H1 (cell line): ENCODE data around the gene DARS1. TPM values are rescaled to one million over a fixed set of nuclear protein-coding genes. Genes with fewer than 3 reads are reported as not detected.

ENCODE experiments used
- CTCF ChIA-PET: fragments of 300-600 bp; sonication (Branson Sonifier 250); formaldehyde crosslinking; loops from one replicate; lab custom pipeline; 2021; ENCODE audit not compliant: partially characterized antibody; lab: Charles Lee
- POLR2A ChIA-PET: fragments of 300-600 bp; sonication (Branson Sonifier 250); formaldehyde crosslinking; loops from one replicate; lab custom pipeline; 2021; ENCODE audit warnings: inconsistent platforms; ENCODE audit not compliant: partially characterized antibody; lab: Charles Lee
- DNase-seq, 2 experiments: peaks; one replicate each; pipeline versions ENCODE4 v3.0.0 to v3.0.0-alpha.2; 2010 to 2022; ENCODE audit warnings: low spot score in 2 of 2, low read depth in 1 of 2, mixed read lengths in 1 of 2
- FAIRE-seq: peaks from 2 replicates; lab custom pipeline; 2011; peaks lifted over from hg19 to GRCh38; lab: Jason Lieb, UNC
- H2AFZ ChIP-seq: 2 replicates; pipeline ENCODE4 v1.8.1; 2012; ENCODE audit warnings: low read length, inconsistent platforms
- H2AK5ac ChIP-seq: 2 replicates; pipeline ENCODE4 v1.6.1; 2013; ENCODE audit warnings: low read depth, low read length
- H2BK120ac ChIP-seq: replicated peaks from 2 replicates; pipeline ENCODE3; 2013; ENCODE audit warnings: low read depth, low read length, inconsistent platforms
- H2BK12ac ChIP-seq: 2 replicates; pipeline ENCODE4 v1.6.1; 2013; ENCODE audit warnings: low read depth, low read length
- H2BK15ac ChIP-seq: 2 replicates; pipeline ENCODE4 v1.6.1; 2013; ENCODE audit warnings: low read length
- H2BK20ac ChIP-seq: 2 replicates; pipeline ENCODE4 v1.6.1; 2013; ENCODE audit warnings: low read length
- H2BK5ac ChIP-seq: 2 replicates; pipeline ENCODE4 v1.6.1; 2013; ENCODE audit warnings: low read depth, low read length
- H3K14ac ChIP-seq: 2 replicates; pipeline ENCODE4 v1.6.1; 2013; ENCODE audit warnings: inconsistent platforms; ENCODE audit not compliant: insufficient read length
- H3K18ac ChIP-seq: 2 replicates; pipeline ENCODE4 v1.6.1; 2013; ENCODE audit warnings: low read length; ENCODE audit errors: extremely low read depth
- H3K23ac ChIP-seq: 2 replicates; pipeline ENCODE4 v1.6.1; 2013; ENCODE audit warnings: inconsistent platforms; ENCODE audit not compliant: insufficient read length
- H3K23me2 ChIP-seq: 2 replicates; pipeline ENCODE4 v1.6.1; 2013; ENCODE audit warnings: low read depth, low read length
- H3K27ac ChIP-seq: 2 replicates; pipeline ENCODE4 v1.6.1; 2011; ENCODE audit warnings: low read depth, low read length, inconsistent platforms
- H3K27me3 ChIP-seq, 4 experiments: replicated peaks in 1 of 4; 1 replicate in 1 of 4; 2 replicates in 3 of 4; pipeline versions ENCODE4 v1.6.1 to v1.8.1; 2011 to 2013; ENCODE audit warnings: low read length in 3 of 4, mild to moderate bottlenecking in 3 of 4, inconsistent platforms in 2 of 4, mixed read lengths in 2 of 4, moderate library complexity in 1 of 4; ENCODE audit not compliant: control insufficient read depth in 3 of 4, insufficient read depth in 3 of 4; ENCODE audit errors: extremely low read depth in 1 of 4
- H3K36me3 ChIP-seq, 4 experiments: 2 replicates each; pipeline versions ENCODE4 v1.6.1 to v1.8.1; 2011 to 2013; ENCODE audit warnings: mild to moderate bottlenecking in 4 of 4, low read length in 3 of 4, moderate library complexity in 2 of 4, control low read depth in 1 of 4, inconsistent platforms in 1 of 4; ENCODE audit not compliant: insufficient read depth in 4 of 4, control insufficient read depth in 2 of 4
- H3K4ac ChIP-seq: replicated peaks from 2 replicates; pipeline ENCODE3; 2013; ENCODE audit warnings: low read length, low read depth, mixed read lengths, inconsistent platforms; ENCODE audit not compliant: insufficient read length
- H3K4me1 ChIP-seq, 4 experiments: replicated peaks in 1 of 4; 1 replicate in 1 of 4; 2 replicates in 3 of 4; pipeline versions ENCODE4 v1.6.1 to v1.8.1; 2011 to 2013; ENCODE audit warnings: low read length in 3 of 4, inconsistent platforms in 2 of 4, mixed read lengths in 1 of 4; ENCODE audit not compliant: insufficient read depth in 4 of 4, control insufficient read depth in 3 of 4
- H3K4me2 ChIP-seq, 2 experiments: 2 replicates each; pipeline versions ENCODE4 v1.6.1 to v1.8.1; 2011 to 2013; ENCODE audit warnings: low read depth in 2 of 2, low read length in 2 of 2, control low read depth in 1 of 2, inconsistent platforms in 1 of 2, mild to moderate bottlenecking in 1 of 2; ENCODE audit not compliant: insufficient read depth in 1 of 2
- H3K4me3 ChIP-seq, 4 experiments: fragments of 200-600, 300-600 bp in 1 of 4; sonication (generic), shearing (Covaris generic), sonication (Bioruptor Twin) in 1 of 4; 2 replicates each; pipeline versions ENCODE4 v1.5.1 to v1.8.1; 2011 to 2016; ENCODE audit warnings: low read length in 4 of 4, low read depth in 3 of 4, control low read depth in 2 of 4, inconsistent platforms in 2 of 4, mild to moderate bottlenecking in 2 of 4, mixed read lengths in 1 of 4, moderate library complexity in 1 of 4; ENCODE audit not compliant: insufficient read depth in 2 of 4; ENCODE audit errors: extremely low read depth in 1 of 4
- H3K56ac ChIP-seq: replicated peaks from 2 replicates; pipeline ENCODE3; 2013; ENCODE audit warnings: low read depth, mild to moderate bottlenecking, mixed read lengths, low read length, inconsistent platforms; ENCODE audit not compliant: insufficient read length
- H3K79me1 ChIP-seq: 2 replicates; pipeline ENCODE4 v1.6.1; 2013; ENCODE audit warnings: low read depth, low read length, control low read depth
- H3K79me2 ChIP-seq, 2 experiments: 2 replicates each; pipeline versions ENCODE4 v1.6.1 to v1.8.1; 2012 to 2013; ENCODE audit warnings: low read length in 2 of 2, mild to moderate bottlenecking in 2 of 2, inconsistent platforms in 1 of 2; ENCODE audit not compliant: insufficient read depth in 2 of 2, control insufficient read depth in 1 of 2
- H3K9ac ChIP-seq, 4 experiments: replicated peaks in 1 of 4; 1 replicate in 1 of 4; 2 replicates in 3 of 4; pipeline versions ENCODE4 v1.6.1 to v1.8.1; 2011 to 2013; ENCODE audit warnings: low read depth in 3 of 4, low read length in 3 of 4, control low read depth in 2 of 4, mild to moderate bottlenecking in 2 of 4, moderate library complexity in 2 of 4, inconsistent platforms in 1 of 4; ENCODE audit errors: extremely low read depth in 1 of 4
- H3K9me3 ChIP-seq, 2 experiments: 2 replicates each; pipeline versions ENCODE4 v1.6.1 to v1.8.1; 2012 to 2013; ENCODE audit warnings: mild to moderate bottlenecking in 2 of 2, moderate library complexity in 2 of 2, control low read depth in 1 of 2, inconsistent platforms in 1 of 2, low read depth in 1 of 2, low read length in 1 of 2, mixed read lengths in 1 of 2; ENCODE audit not compliant: insufficient read depth in 2 of 2
- H4K20me1 ChIP-seq, 2 experiments: replicated peaks in 1 of 2; 2 replicates each; pipeline versions ENCODE3 to v1.8.1; 2011 to 2013; ENCODE audit warnings: inconsistent platforms in 2 of 2, low read length in 2 of 2, mild to moderate bottlenecking in 1 of 2; ENCODE audit not compliant: insufficient read depth in 2 of 2, control insufficient read depth in 1 of 2
- H4K5ac ChIP-seq: 2 replicates; pipeline ENCODE4 v1.6.1; 2013; ENCODE audit warnings: low read length, low read depth, mixed read lengths, inconsistent platforms; ENCODE audit not compliant: insufficient read length
- H4K8ac ChIP-seq: 2 replicates; pipeline ENCODE4 v1.8.0; 2013; ENCODE audit warnings: mild to moderate bottlenecking, moderate library complexity, low read length, inconsistent platforms; ENCODE audit not compliant: insufficient read depth; ENCODE audit errors: extremely low read depth
- H4K91ac ChIP-seq: replicated peaks from 2 replicates; pipeline ENCODE3; 2013; ENCODE audit warnings: low read length, mixed read lengths, inconsistent platforms; ENCODE audit not compliant: insufficient read length
- KDM5A ChIP-seq: fragments of 200-600 bp; IDR thresholded peaks from 2 replicates; pipeline ENCODE4 v1.7.1; 2012; ENCODE audit warnings: mild to moderate bottlenecking, low read length, inconsistent platforms, mixed read lengths
- NRF1 ChIP-seq: IDR thresholded peaks from 2 replicates; pipeline ENCODE4 v1.6.1; 2011; ENCODE audit warnings: mild to moderate bottlenecking, low read depth, low read length, improper control_type of control experiment
- SIRT6 ChIP-seq: IDR thresholded peaks from one replicate; pipeline ENCODE4 v1.7.1; 2012; ENCODE audit warnings: low read length, inconsistent platforms
- polyA plus RNA-seq, 7 experiments: library from polyadenylated mRNA; depleted of rRNA in 3 of 7; stranded (reverse) in 5 of 7; unstranded in 2 of 7; fragments of >200 nt in 5 of 7; fragments of 200-250 nt in 2 of 7; gene quantifications; 1 replicate in 5 of 7; 2 replicates in 1 of 7; 4 replicates in 1 of 7; pipeline versions ENCODE4 v1.2.1 to v1.2.3, GENCODE V29; 2011 to 2013; ENCODE audit warnings: missing spikeins in 2 of 7, mixed read lengths in 2 of 7
- total RNA-seq: library from RNA; stranded (reverse); fragmentation: NEBNext Ultra II Directional; extraction: Animal tissue kit (Norgen Biotek cat#: 25700); gene quantifications from 2 replicates; pipeline ENCODE4 v1.2.1, GENCODE V29; 2021

Gene DARS1
- total and polyA plus RNA-seq, 2 of the 8 experiments (the other 6 are each of a cell fraction or from before 2014, with no cell fraction given): 61.7 to 85.9 TPM

DNA sequence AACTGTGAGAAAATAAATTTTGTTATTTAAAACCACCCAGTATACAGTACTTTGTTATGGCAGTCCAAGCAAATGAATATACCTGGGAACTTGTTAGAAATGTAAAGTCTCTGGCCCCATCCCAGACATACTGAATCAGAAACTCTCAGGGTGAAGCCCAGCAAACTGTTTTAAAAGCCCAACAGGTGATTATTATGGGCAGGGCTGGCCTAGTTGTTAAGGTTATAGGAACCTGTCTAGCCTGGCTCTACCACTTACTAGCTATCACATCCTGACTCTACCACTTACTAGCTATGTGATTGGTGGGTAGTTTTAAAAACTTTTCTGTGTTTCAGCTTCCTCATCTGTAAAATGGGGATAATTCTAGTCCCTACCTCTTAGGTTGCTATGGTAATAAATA, 8.0 kb upstream of the DARS1 start:
- Histone ChIP-seq H3K23me2 (no peaks in the 10 kb centered on the region), H2BK12ac (no peak overlapping the region), H3K4me1 (peaks cover 0 to 2% (median 0%) of the 10 kb centered on the region in 4 experiments; a peak in 1 of 7 replicates), H3K23ac (no peak overlapping the region), H4K5ac (no peak overlapping the region), H3K79me1 (no peaks in the 10 kb centered on the region), H2BK20ac (no peak overlapping the region), H3K4ac (no peak overlapping the region), H3K18ac (no peak overlapping the region), H3K14ac (no peak overlapping the region), H3K79me2 (no peaks in the 10 kb centered on the region), H2BK120ac (no peak overlapping the region), H2BK5ac (no peak overlapping the region), H3K36me3 (no peaks in the 10 kb centered on the region), H3K27me3 (no peaks in the 10 kb centered on the region), H4K20me1 (no peaks in the 10 kb centered on the region), H4K8ac (no peak overlapping the region), H3K4me3 (no peak overlapping the region), H3K9me3 (no peaks in the 10 kb centered on the region), H4K91ac (no peak overlapping the region), H2AK5ac (no peak overlapping the region), H2AFZ (no peak overlapping the region), H3K56ac (no peak overlapping the region), H2BK15ac (no peak overlapping the region), H3K4me2 (no peak overlapping the region), H3K9ac (no peak overlapping the region), H3K27ac (no peak overlapping the region)
- FAIRE-seq: no peak
- no peak for DNase-seq
- ChIA-PET POLR2A (no interaction called here), CTCF (interaction anchor here (1.1 to 1.2 kb wide), 2 partner anchors 28 to 388 kb away, joined by 3 read pairs; no protein-coding TSS in a partner anchor)
- TF ChIP-seq NRF1 (no peak), KDM5A (no peak), SIRT6 (no peak)
